ENCODE data around the gene AGXT2. TPM values are rescaled to one million over a fixed set of nuclear protein-coding genes. Genes with fewer than 3 reads are reported as not detected.
A peak's percentile ranks its signal among the peaks of the same experiment; 100 is the strongest.

Gene AGXT2
- total and polyA plus RNA-seq, 2 of the 13 experiments (the other 11 are each of a cell fraction or from before 2014, with no cell fraction given) = 0.04 to 0.13 TPM

GRCh38 chr5:34967540-34967939 is 80.2 kb downstream of the AGXT2 start (continued):
- TF ChIP-seq ZBED4 (CRISPR knock-in tag; IDR thresholded peaks at IDR 0.05; ENCODE audit: borderline replicate concordance) (peak; percentile 64; the same call in 1 of the 2 replicates), PRPF4 (IDR thresholded peaks at IDR 0.05; ENCODE audit: low read depth, low read length, poor library complexity, severe bottlenecking) (no peak), CTCF (CRISPR knock-in tag; IDR thresholded peaks at IDR 0.05) (no peak), GATAD2A (CRISPR knock-in tag; IDR thresholded peaks at IDR 0.05) (peak; percentile 21; the same call in 1 of the 2 replicates), ZNF30 (CRISPR knock-in tag; IDR thresholded peaks at IDR 0.05) (no peak), ZNF557 (CRISPR knock-in tag; IDR thresholded peaks at IDR 0.05) (no peak), ISL2 (CRISPR knock-in tag; IDR thresholded peaks at IDR 0.05) (no peak), ZFP91 (CRISPR knock-in tag; IDR thresholded peaks at IDR 0.05; ENCODE audit: borderline replicate concordance) (no peak), BCL6 (CRISPR knock-in tag; IDR thresholded peaks at IDR 0.05) (no peak), TAF1 (CRISPR knock-in tag; IDR thresholded peaks at IDR 0.05) (no peak), RBFOX2 (IDR thresholded peaks at IDR 0.05; ENCODE audit: low read depth, low read length) (no peak), FOSL2 (CRISPR knock-in tag; IDR thresholded peaks at IDR 0.05) (0 out of 2 replicates have a peak, but pooled peaks have one; percentile 36), ZNF234 (CRISPR knock-in tag; conservative IDR thresholded peaks at IDR 0.05) (no peak), ZBTB34 (CRISPR knock-in tag; IDR thresholded peaks at IDR 0.05) (no peak), PCBP1 (IDR thresholded peaks at IDR 0.05; ENCODE audit: borderline replicate concordance, low read depth, low read length) (no peak), MAFK (conservative IDR thresholded peaks at IDR 0.05 in 1 of 2, IDR thresholded peaks at IDR 0.05 in 1 of 2; ENCODE audit: low read length in 2 of 2) (no peak), PHF20 (CRISPR knock-in tag; IDR thresholded peaks at IDR 0.05) (no peak), CENPT (CRISPR knock-in tag; IDR thresholded peaks at IDR 0.05; ENCODE audit: low read depth) (no peak), FOXK1 (CRISPR knock-in tag; IDR thresholded peaks at IDR 0.05; ENCODE audit: borderline replicate concordance, low read depth) (no peak), ZNF101 (CRISPR knock-in tag; IDR thresholded peaks at IDR 0.05; ENCODE audit: borderline replicate concordance, low read depth) (no peak), ZNF232 (CRISPR knock-in tag; IDR thresholded peaks at IDR 0.05; ENCODE audit: borderline replicate concordance) (no peak), NKX3-1 (CRISPR knock-in tag; IDR thresholded peaks at IDR 0.05) (no peak), MAFG (CRISPR knock-in tag; IDR thresholded peaks at IDR 0.05) (no peak), ZNF143 (CRISPR knock-in tag; IDR thresholded peaks at IDR 0.05) (no peak)
